H9 (cell line): ENCODE results near the gene BORCS8. TPM values are rescaled to one million over a fixed set of nuclear protein-coding genes. Genes with fewer than 3 reads are reported as not detected.

ENCODE experiments used
- DNase-seq: peaks from one replicate; pipeline ENCODE4 v3.0.0-alpha.2; 2017
- H2AFZ ChIP-seq: one replicate; pipeline ENCODE4 v1.6.1; 2013; ENCODE audit warnings: mild to moderate bottlenecking, low read length, control low read depth, moderate library complexity
- H2AK5ac ChIP-seq: 2 replicates; pipeline ENCODE4 v1.6.1; 2013; ENCODE audit warnings: low read length, control low read depth, mixed read lengths; ENCODE audit not compliant: insufficient read length
- H2BK120ac ChIP-seq: one replicate; pipeline ENCODE4 v1.6.1; 2013; ENCODE audit warnings: low read depth, mild to moderate bottlenecking, low read length, control low read depth, inconsistent platforms; ENCODE audit not compliant: poor library complexity, severe bottlenecking
- H2BK12ac ChIP-seq: 2 replicates; pipeline ENCODE4 v1.6.1; 2013; ENCODE audit warnings: low read length, control low read depth, mixed read lengths, low read depth; ENCODE audit not compliant: insufficient read length
- H2BK15ac ChIP-seq: 2 replicates; pipeline ENCODE4 v1.6.1; 2013; ENCODE audit warnings: low read depth, low read length, control low read depth
- H2BK20ac ChIP-seq: one replicate; pipeline ENCODE4 v1.6.1; 2013; ENCODE audit warnings: low read depth, mild to moderate bottlenecking, low read length, control low read depth, inconsistent platforms; ENCODE audit not compliant: poor library complexity, severe bottlenecking
- H2BK5ac ChIP-seq: 2 replicates; pipeline ENCODE4 v1.6.1; 2013; ENCODE audit warnings: low read length, control low read depth, mixed read lengths; ENCODE audit not compliant: insufficient read length
- H3K14ac ChIP-seq: 2 replicates; pipeline ENCODE4 v1.6.1; 2013; ENCODE audit warnings: low read length, control low read depth; ENCODE audit not compliant: insufficient read depth
- H3K18ac ChIP-seq: 2 replicates; pipeline ENCODE4 v1.6.1; 2013; ENCODE audit warnings: low read depth, mild to moderate bottlenecking, mixed read lengths, low read length, control low read depth; ENCODE audit not compliant: insufficient read length
- H3K23ac ChIP-seq: 2 replicates; pipeline ENCODE4 v1.6.1; 2013; ENCODE audit warnings: low read length, control low read depth, mixed read lengths, low read depth; ENCODE audit not compliant: insufficient read length
- H3K23me2 ChIP-seq: 2 replicates; pipeline ENCODE4 v1.6.1; 2013; ENCODE audit warnings: low read depth, mild to moderate bottlenecking, mixed read lengths, low read length, control low read depth; ENCODE audit not compliant: insufficient read length, poor library complexity, severe bottlenecking
- H3K27ac ChIP-seq: 2 replicates; pipeline ENCODE4 v1.5.1; 2013; ENCODE audit warnings: low read length, control low read depth, mixed read lengths, low read depth; ENCODE audit not compliant: insufficient read length
- H3K27me3 ChIP-seq: 2 replicates; pipeline ENCODE4 v1.6.1; 2013; ENCODE audit warnings: low read length, control low read depth, inconsistent platforms; ENCODE audit not compliant: insufficient read depth
- H3K4ac ChIP-seq: 2 replicates; pipeline ENCODE4 v1.6.1; 2013; ENCODE audit warnings: low read depth, mild to moderate bottlenecking, control low read depth, inconsistent platforms, low read length, moderate library complexity
- H3K4me1 ChIP-seq: 2 replicates; pipeline ENCODE4 v1.6.1; 2013; ENCODE audit warnings: low read length, control low read depth, inconsistent platforms; ENCODE audit not compliant: insufficient read depth
- H3K4me2 ChIP-seq: 2 replicates; pipeline ENCODE4 v1.6.1; 2013; ENCODE audit warnings: low read length, control low read depth, mixed read lengths; ENCODE audit not compliant: insufficient read length, insufficient read depth
- H3K56ac ChIP-seq: 2 replicates; pipeline ENCODE4 v1.6.1; 2013; ENCODE audit warnings: low read depth, mild to moderate bottlenecking, mixed read lengths, low read length, control low read depth; ENCODE audit not compliant: insufficient read length
- H3K79me1 ChIP-seq: 2 replicates; pipeline ENCODE4 v1.6.1; 2013; ENCODE audit warnings: low read depth, mild to moderate bottlenecking, moderate library complexity, low read length, control low read depth, inconsistent platforms; ENCODE audit not compliant: insufficient read depth, poor library complexity, severe bottlenecking
- H3K79me2 ChIP-seq: 2 replicates; pipeline ENCODE4 v1.6.1; 2013; ENCODE audit warnings: low read length, control low read depth, inconsistent platforms; ENCODE audit not compliant: insufficient read depth
- H3K9ac ChIP-seq: 2 replicates; pipeline ENCODE4 v1.6.1; 2013; ENCODE audit warnings: low read length, control low read depth, mixed read lengths; ENCODE audit not compliant: insufficient read length; ENCODE audit errors: extremely low read depth
- H3K9me3 ChIP-seq: one replicate; pipeline ENCODE4 v1.6.1; 2013; ENCODE audit warnings: low read depth, low read length, inconsistent platforms; ENCODE audit not compliant: control insufficient read depth
- H3T11ph ChIP-seq: one replicate; pipeline ENCODE4 v1.6.1; 2013; ENCODE audit warnings: mild to moderate bottlenecking, low read length, control low read depth, inconsistent platforms
- H4K20me1 ChIP-seq: one replicate; pipeline ENCODE4 v1.6.1; 2013; ENCODE audit not compliant: control insufficient read depth, insufficient read length, insufficient read depth
- H4K5ac ChIP-seq: 2 replicates; pipeline ENCODE4 v1.6.1; 2013; ENCODE audit warnings: low read depth, mild to moderate bottlenecking, mixed read lengths, low read length, control low read depth; ENCODE audit not compliant: insufficient read length
- H4K8ac ChIP-seq: replicated peaks from 2 replicates; pipeline ENCODE4 v1.6.1; 2013; ENCODE audit warnings: low read length, control low read depth, mixed read lengths, low read depth; ENCODE audit not compliant: insufficient read length
- H4K91ac ChIP-seq: 2 replicates; pipeline ENCODE4 v1.6.1; 2013; ENCODE audit warnings: low read depth, mild to moderate bottlenecking, moderate library complexity, mixed read lengths, low read length, control low read depth; ENCODE audit not compliant: insufficient read length
- H3K27ac Mint-ChIP-seq, 3 experiments: 2 replicates in 2 of 3; 3 replicates in 1 of 3; pipeline ENCODE4 v1.8.0; 2020 to 2021; ENCODE audit warnings: mixed read lengths in 3 of 3, mild to moderate bottlenecking in 1 of 3, moderate library complexity in 1 of 3
- H3K27me3 Mint-ChIP-seq: 2 replicates; pipeline ENCODE4 v1.8.0; 2021; ENCODE audit warnings: low read depth, mild to moderate bottlenecking, moderate library complexity, mixed read lengths
- H3K36me3 Mint-ChIP-seq, 3 experiments: 2 replicates in 2 of 3; 3 replicates in 1 of 3; pipeline ENCODE4 v1.8.0; 2020 to 2021; ENCODE audit warnings: low read depth in 3 of 3, mixed read lengths in 3 of 3; ENCODE audit not compliant: insufficient read depth in 1 of 3
- H3K4me1 Mint-ChIP-seq, 2 experiments: 2 replicates each; pipeline ENCODE4 v1.8.0; 2020; ENCODE audit warnings: mixed read lengths in 2 of 2
- H3K4me3 Mint-ChIP-seq, 2 experiments: 2 replicates in 1 of 2; 3 replicates in 1 of 2; pipeline ENCODE4 v1.8.0; 2020 to 2021; ENCODE audit warnings: mild to moderate bottlenecking in 2 of 2, mixed read lengths in 2 of 2, moderate library complexity in 1 of 2
- H3K9me3 Mint-ChIP-seq, 2 experiments: 2 replicates in 1 of 2; 3 replicates in 1 of 2; pipeline ENCODE4 v1.8.0; 2020; ENCODE audit warnings: mild to moderate bottlenecking in 2 of 2, mixed read lengths in 2 of 2, moderate library complexity in 1 of 2
- CTCF ChIP-seq: fragments of 200-600 bp; sonication (generic); conservative IDR thresholded peaks from 3 replicates; pipeline ENCODE4 v1.8.0; 2021; ENCODE audit warnings: antibody characterized with exemption, mild to moderate bottlenecking
- WGBS: extraction: QIAGEN DNeasy Blood & Tissue Kit; methylation state at CpG from one replicate; pipeline ENCODE4 v1.1.7; 2013; ENCODE audit warnings: missing lambda C conversion rate, low lambda C conversion rate, mixed read lengths; ENCODE audit not compliant: insufficient read length; ENCODE audit errors: extremely low coverage; 5-methylcytosine and 5-hydroxymethylcytosine counted together
- total RNA-seq: library from RNA; stranded (reverse); gene quantifications from 2 replicates; pipeline ENCODE4 v1.2.1, GENCODE V29; 2021

The BORCS8 gene
- total RNA-seq, 1 experiment from 2014 or later: 20.4 TPM

GRCh38 chr19:19157808-19158207, 34.1 kb downstream of the BORCS8 start:
- TF ChIP-seq CTCF: no peak

More at GRCh38 chr19:19157808-19158207, 34.1 kb downstream of the BORCS8 start:
- Histone ChIP-seq H3K79me2 (no peaks in the 10 kb centered on the region), H4K5ac (no peak overlapping the region), H3K23ac (no peak overlapping the region), H3K4me2 (no peak overlapping the region), H3K18ac (no peak overlapping the region), H2BK120ac (no peak overlapping the region), H3K23me2 (no peaks in the 10 kb centered on the region), H3K9ac (no peak overlapping the region), H3K4me1 (no peaks in the 10 kb centered on the region), H3K79me1 (no peaks in the 10 kb centered on the region), H2BK12ac (no peak overlapping the region), H2BK20ac (no peak overlapping the region), H4K8ac (no peak overlapping the region), H4K91ac (no peak overlapping the region), H3K9me3 (no peaks in the 10 kb centered on the region), H3K27me3 (no peaks in the 10 kb centered on the region), H2BK5ac (no peak overlapping the region), H3K27ac (no peak overlapping the region), H2AFZ (no peak overlapping the region), H3K14ac (no peak overlapping the region), H3K56ac (no peak overlapping the region), H2BK15ac (no peak overlapping the region), H3T11ph (no peak overlapping the region), H3K4ac (no peak overlapping the region), H4K20me1 (no peaks in the 10 kb centered on the region), H2AK5ac (no peak overlapping the region)
- Mint-ChIP-seq H3K9me3 (no peaks in the 10 kb centered on the region), H3K27me3 (peaks cover 24% of the 10 kb centered on the region), H3K36me3 (no peaks in the 10 kb centered on the region; a peak in 2 of 7 replicates), H3K4me1 (peaks cover 12 to 20% of the 10 kb centered on the region in 2 experiments), H3K4me3 (no peak overlapping the region), H3K27ac (no peak overlapping the region)
- no peak for DNase-seq
- WGBS: no CpG with 5 or more reads among the region's 6 CpGs
